NCI-H2107 treated with DMSO at 0.1 percent for 48 hours (cell line): ENCODE results near the gene NAIF1.
"Not testable (repeated sequence)": the region's sequence is repeated elsewhere in the genome, so short reads cannot be mapped to it uniquely, and the experiment has no call there.

Experiments
- DNase-seq: peaks from one replicate; lab custom pipeline; 2025; ENCODE audit not compliant: unreplicated experiment; lab: John Stamatoyannopoulos, UW

NAIF1 gene

DNA sequence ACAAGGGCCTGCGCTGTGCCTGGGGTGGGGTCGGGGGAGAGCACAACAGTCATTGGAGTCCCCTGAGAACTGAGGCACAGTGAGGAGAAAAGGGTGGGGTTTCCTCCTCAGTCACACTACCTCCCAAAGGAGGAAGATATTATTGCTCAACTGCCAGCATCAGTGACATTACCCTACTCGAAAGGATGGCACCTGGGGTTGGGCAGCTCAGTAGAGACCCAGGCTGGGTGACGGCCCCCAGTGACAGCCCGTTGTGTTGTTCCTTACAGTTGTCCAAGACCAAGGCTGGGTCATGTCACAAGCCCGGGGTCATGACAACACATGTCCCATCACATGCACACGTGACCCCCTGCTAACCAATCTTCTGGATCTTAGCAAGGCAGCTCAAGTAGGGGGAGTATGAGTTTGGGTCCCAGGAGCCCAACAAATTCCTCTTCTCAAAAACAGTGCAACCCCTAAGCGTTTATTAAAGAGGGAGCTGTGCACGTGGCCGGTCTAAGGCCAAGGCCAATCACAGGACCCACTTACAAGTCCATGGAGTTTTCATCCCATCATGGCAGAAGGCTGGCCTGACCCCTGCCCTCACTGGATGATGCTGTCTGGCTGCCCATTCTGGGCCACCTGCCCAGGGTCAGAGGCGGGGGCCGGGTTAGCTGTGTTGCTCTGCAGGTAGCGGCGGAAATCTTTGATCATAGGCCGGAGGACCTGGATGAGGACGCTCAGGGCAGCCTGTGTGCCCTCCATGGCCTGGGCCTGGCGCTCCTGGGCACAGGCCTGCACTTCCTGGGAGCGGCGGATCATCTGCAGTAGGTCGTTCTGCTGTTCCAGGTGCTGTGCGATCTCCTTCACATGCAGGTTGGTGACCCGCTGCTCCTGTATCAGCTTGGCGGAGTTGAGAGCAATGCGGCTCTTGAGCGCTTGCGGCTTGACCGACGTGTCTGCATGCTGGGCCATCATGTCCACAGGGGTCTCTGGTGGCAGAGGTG lies 4.0 kb downstream of the NAIF1 start:
- no peak for DNase-seq

- DNase-seq: no peak
Observed at GRCh38 chr9:128062279-128062678, 4.8 kb downstream of the NAIF1 start.

- no peak for DNase-seq
Observed at GRCh38 chr9:128061275-128061960, 5.7 kb downstream of the NAIF1 start.

- DNase-seq: no peak
Observed at GRCh38 chr9:128059365-128059983, 7.6 kb downstream of the NAIF1 start.

GRCh38 chr9:128057724-128058409 lies 9.3 kb downstream of the NAIF1 start:
- no peak for DNase-seq

GRCh38 chr9:128056887-128057723 lies 10.0 kb downstream of the NAIF1 start:
- DNase-seq: no peak

DNA sequence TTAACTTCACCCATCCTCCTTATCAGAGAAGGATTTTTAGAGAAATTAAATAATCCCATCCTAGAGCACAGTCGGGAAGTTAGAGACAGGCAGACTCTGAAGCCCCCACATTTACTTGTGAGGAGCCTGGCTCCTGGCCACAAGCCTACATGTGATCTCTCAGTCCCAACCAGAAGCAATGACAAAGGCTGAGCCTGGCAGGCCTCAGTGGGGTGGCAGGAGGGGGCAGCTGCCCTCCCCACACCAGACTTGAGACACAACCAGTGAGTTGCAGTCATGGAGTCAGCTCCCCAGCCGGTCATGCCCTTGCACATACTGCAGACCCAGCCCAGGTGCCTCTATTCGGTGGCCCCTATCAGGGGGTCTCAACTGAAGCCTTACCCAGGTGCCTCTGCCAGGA lies 11.0 kb downstream of the NAIF1 start:
- no peak for DNase-seq

DNA sequence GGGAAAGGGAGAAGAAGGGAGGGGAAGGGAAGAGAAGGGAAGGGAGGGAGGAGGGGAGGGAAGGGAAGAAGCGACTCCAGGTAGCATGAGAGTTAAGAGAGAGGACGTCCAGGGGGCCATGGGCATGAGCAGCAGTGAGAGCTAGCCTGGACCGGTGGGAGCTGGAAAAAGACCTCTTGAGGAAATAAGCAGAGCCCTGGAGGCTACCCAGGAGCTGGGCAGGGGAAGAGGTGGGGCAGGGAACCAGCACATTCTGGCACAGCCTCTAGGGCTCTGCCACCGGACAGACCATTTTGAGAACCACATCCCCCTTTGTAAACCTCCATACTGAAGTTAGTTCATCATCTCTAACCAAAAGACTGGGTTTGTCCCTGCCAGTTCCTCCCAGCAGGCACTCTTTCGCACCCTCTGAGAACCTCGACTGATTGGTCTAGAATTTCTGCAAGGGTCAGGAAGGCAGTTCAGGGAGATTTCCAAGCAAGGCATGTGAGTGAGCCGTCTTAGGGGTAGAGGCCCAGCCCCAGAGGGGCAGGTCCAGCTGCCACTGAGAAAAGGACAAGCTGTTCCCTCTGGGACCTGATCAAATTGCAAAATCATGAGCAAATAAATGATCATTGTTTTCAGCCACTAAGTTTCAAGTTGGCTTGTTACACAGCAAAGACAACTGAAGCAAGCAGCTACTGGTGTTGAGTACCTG lies 11.6 kb downstream of the NAIF1 start:
- DNase-seq: no peak

GRCh38 chr9:128054087-128054486 lies 13.0 kb downstream of the NAIF1 start:
- no peak for DNase-seq

DNA sequence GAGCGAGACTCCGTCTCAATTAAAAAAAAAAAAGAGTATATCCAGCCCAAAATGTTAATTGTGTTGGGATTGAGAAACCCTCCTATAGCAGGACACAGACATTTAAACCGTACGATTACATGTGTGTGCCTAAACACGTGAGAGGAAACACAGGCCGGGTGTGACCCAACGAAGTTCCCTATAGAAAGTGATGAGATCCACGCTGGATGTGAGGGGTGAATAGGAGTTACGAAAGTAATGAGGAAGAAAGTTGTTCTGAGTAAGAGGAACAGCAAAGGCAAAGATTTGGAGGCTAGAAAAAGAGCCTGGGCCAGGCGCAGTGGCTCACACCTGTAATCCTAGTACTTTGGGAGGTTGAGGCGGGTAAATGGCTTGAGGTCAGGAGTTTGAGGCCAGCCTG lies 13.6 kb downstream of the NAIF1 start:
- DNase-seq: no peak

- no peak for DNase-seq
Observed at GRCh38 chr9:128051932-128052709, 15.0 kb downstream of the NAIF1 start.

DNA sequence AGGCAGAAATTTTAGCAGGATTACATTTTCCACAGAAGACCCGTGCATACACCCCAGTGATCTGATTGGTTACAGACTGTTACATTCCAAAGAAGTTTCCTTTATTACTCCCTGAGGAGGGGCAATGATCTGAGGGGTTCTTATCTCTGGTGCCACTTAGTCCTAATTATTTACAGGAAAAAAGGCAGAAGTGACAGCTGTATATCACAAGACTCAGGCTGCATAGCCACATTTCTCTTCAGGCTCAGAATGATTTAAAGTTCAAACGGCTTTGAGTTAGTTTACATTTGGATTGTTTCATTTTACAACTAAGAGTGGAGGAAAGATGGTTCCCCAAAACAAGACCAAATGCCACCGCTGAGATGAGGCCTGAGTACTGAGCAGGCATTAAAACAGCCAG lies 17.3 kb downstream of the NAIF1 start:
- no peak for DNase-seq

DNA sequence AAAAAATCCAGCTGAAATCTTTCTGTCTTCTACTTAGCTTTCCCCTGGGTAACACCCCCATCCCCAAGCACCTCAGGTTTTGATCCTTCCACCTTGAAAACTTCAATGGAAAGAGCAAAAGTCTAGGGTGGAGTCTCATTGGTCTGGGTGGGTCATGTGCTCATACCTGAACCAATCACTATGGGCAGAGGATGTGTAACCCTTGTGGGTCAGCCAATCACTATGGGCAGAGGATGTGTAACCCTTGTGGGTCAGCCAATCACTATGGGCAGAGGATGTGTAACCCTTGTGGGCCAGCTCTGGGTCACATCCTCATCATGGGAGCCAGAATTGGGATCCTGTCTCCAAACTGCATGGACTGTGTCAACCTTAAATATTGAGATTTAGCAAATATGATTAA lies 18.5 kb downstream of the NAIF1 start:
- no peak for DNase-seq

DNA sequence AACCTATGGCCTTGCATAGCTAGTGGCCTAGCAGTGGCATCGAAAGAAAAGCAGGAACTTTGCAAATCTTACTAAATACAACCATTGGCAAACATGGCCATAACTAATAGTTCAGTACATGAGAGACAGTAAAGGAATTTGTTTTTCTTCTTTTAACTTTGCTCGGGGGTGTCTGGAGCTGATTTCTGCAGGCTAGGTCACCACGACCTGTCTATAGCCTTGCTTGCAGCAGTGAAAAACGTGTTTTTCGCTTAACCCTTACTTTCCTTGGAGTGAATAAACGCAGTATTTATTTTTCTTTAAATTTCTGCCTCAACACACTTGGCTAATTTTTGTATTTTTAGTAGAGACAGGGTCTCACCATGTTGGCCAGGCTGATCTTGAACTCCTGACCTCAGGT lies 19.9 kb downstream of the NAIF1 start:
- DNase-seq: no peak

GRCh38 chr9:128045831-128046230 lies 21.3 kb downstream of the NAIF1 start:
- DNase-seq: no peak

- not testable (repeated sequence) for DNase-seq
Observed at GRCh38 chr9:128045409-128045808, 21.7 kb downstream of the NAIF1 start.

DNA sequence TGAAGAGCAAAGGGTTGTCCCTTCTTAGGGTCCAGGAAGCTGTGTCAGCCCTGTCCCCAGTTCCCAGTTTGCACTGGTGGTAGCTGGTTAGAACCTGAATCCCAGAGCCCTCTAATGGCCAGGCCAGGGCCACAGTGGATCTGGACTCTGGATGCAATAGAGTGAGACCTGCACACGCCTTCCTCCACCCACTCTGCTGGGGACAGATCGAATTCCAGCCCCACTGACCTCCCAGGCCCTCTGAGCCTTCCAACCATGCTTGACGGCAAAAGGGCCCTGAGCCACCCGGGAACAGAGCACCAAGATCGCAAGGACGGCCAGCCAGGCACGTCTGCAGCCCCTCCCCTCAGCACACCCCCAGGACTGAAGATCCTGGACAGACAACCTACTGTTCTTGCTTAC lies 23.7 kb downstream of the NAIF1 start:
- no peak for DNase-seq

DNA sequence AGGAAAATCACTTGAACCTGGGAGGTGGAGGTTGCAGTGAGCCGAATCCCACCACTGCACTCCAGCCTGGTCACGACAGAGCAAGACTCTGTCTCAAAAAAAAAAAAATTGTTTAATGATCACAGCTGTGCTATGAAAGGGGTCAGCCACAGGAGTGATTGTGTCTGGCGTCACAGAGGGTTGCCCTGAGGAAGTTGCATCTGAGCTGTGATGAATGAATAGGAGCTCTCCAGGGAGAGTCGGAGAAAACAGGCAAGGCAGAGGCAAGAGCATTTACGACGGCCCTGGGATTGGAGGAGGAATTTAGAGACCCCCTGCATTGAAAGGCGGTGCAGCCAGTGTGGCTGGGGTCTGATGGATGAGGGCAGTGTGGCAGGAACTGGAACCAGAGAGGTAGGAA lies 25.1 kb downstream of the NAIF1 start:
- DNase-seq: no peak

DNA sequence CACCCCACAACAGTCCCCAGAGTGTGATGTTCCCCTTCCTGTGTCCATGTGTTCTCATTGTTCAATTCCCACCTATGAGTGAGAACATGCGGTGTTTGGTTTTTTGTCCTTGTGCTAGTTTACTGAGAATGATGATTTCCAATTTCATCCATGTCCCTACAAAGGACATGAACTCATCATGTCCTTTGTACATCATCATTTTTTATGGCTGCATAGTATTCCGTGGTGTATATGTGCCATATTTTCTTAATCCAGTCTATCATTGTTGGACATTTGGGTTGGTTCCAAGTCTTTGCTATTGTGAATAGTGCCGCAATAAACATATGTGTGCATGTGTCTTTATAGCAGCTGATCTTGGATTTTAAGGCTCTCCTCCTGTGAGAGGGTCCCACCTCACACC lies 26.3 kb downstream of the NAIF1 start:
- not testable (repeated sequence) for DNase-seq
